ES-I3 (cell line): ENCODE results near the gene TMED4.
A peak's percentile ranks its signal among the peaks of the same experiment; 100 is the strongest.
"Not testable (repeated sequence)": the region's sequence is repeated elsewhere in the genome, so short reads cannot be mapped to it uniquely, and the experiment has no call there.

Source experiments
- H3K36me3 ChIP-seq: 2 replicates; pipeline ENCODE4 v1.6.1; 2013; ENCODE audit warnings: mild to moderate bottlenecking, low read length, control low read depth, moderate library complexity; ENCODE audit not compliant: insufficient read depth
- H3K4me1 ChIP-seq: 2 replicates; pipeline ENCODE4 v1.6.1; 2013; ENCODE audit warnings: mild to moderate bottlenecking, control low read depth, low read length; ENCODE audit not compliant: insufficient read depth
- H3K9ac ChIP-seq: 2 replicates; pipeline ENCODE4 v1.6.1; 2013; ENCODE audit warnings: low read depth, mild to moderate bottlenecking, low read length, moderate library complexity
- H3K9me3 ChIP-seq: 2 replicates; pipeline ENCODE4 v1.6.1; 2013; ENCODE audit warnings: mild to moderate bottlenecking, low read length, moderate library complexity; ENCODE audit not compliant: control insufficient read depth, insufficient read depth

The TMED4 gene

DNA sequence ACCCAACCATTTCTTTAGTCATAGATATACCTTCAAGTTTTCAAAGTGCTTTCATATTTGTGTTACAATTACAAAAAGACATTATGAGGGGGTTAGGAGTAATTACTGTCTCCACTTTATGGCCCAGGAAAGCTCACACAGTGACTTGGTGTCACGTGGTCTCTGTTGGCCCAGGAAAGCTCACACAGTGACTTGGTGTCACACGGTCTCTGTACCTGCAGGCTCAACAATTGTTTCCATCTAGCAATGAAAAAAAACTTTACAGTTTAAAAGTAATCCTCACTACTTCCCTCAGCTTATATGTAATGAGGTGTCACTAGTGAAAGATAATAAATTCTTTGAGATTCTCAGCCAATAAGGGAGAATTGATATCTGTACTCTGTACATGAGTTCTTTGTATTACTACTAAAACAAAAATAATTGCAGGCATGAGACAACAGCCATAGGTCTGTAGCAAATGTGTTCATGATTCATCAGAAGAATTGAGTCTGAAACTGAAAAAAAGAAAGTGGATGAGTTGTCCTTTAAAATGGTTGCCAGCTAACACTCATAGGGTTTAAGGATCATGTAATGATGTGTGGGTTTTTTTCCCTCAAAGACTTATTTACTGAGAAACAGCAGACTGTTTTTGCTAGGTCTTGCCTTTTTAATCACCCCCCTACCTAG is 35.3 kb upstream of the TMED4 start:
- H3K9ac ChIP-seq: no peak overlapping the region
- no peaks in the 10 kb centered on the region for H3K36me3 ChIP-seq
- no peaks in the 10 kb centered on the region for H3K9me3 ChIP-seq
- peaks cover 10% of the 10 kb centered on the region for H3K4me1 ChIP-seq

DNA sequence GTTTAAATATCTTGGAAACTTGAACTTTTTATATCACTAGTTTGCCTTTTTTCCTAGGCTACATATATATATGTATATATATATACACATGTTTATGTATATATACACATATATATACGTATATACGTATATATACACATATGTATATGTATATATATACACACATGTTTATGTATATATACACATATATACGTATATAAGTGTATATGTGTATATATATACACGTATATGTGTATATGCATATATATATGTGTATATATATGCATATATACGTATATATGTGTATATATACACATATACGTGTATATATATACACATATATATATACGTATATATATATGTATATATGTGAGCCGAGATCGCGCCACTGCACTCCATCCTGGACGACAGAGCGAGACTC is 34.5 kb upstream of the TMED4 start:
- Histone ChIP-seq H3K9ac (no peak overlapping the region), H3K36me3 (no peaks in the 10 kb centered on the region), H3K9me3 (no peaks in the 10 kb centered on the region), H3K4me1 (peaks cover 10% of the 10 kb centered on the region)

DNA sequence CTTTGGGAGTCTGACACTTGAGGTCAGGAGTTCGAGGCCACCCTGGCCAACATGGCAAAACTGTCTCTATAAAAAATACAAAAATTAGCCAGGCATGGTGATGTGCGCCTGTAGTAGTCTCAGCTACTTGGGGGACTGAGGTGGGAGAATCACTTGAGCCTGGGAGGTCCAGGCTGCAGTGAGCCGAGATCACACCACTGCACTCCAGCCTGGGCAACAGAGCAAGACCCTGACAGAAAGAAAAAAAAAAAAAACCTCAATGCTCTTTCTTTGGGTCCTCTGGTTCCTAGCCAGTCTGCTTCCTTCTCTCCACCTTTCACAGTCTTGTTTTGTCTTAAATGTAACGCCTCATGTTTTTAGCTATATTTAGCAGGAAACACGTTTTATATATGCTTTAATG is 33.8 kb upstream of the TMED4 start:
- no peaks in the 10 kb centered on the region for H3K9me3 ChIP-seq
- H3K4me1 ChIP-seq: peaks cover 10% of the 10 kb centered on the region
- no peak overlapping the region for H3K9ac ChIP-seq
- no peaks in the 10 kb centered on the region for H3K36me3 ChIP-seq

DNA sequence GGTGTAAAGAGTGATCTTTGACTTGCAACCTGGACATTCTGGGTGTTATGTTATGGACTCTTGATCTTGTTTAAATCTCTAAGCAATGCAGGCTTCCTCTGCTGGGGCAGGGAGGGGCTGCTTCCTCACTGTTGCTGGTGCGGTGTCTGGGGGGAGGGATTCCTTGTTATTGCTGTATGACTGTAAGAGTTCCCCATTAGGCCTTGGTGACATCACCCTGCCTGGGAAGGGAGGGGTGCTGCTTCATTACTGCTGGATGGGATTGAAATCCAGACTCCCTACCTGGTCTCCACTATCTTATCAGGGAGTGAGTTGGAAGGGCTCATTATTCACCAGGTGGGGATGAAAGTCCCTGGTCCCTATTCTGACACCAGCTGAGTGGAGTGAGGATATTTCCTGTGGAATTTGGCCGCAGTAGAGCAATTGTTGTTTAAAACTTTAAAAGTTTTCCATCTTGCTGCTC is 33.1 kb upstream of the TMED4 start:
- Histone ChIP-seq H3K9ac (no peak overlapping the region), H3K36me3 (no peaks in the 10 kb centered on the region), H3K9me3 (no peaks in the 10 kb centered on the region), H3K4me1 (peaks cover 10% of the 10 kb centered on the region)

DNA sequence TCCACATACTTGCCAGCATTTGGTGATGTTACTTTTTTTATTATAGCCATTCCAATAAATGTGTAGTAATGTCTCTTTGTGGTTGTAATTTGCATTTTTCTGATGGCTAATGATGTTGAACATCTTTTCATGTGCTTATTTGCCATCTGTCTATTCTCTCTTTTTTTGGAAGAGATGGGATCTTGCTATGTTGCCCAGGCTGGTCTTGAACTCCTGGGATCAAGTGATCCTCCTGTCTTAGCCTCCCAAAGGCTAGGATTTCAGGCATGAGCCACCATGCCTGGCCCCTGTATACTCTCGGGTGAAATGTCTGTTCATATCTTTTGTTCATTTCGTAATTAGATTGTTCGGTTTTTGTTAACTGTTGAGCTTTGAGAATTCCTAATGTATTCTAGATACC is 27.8 kb upstream of the TMED4 start:
- no peaks in the 10 kb centered on the region for H3K36me3 ChIP-seq

DNA sequence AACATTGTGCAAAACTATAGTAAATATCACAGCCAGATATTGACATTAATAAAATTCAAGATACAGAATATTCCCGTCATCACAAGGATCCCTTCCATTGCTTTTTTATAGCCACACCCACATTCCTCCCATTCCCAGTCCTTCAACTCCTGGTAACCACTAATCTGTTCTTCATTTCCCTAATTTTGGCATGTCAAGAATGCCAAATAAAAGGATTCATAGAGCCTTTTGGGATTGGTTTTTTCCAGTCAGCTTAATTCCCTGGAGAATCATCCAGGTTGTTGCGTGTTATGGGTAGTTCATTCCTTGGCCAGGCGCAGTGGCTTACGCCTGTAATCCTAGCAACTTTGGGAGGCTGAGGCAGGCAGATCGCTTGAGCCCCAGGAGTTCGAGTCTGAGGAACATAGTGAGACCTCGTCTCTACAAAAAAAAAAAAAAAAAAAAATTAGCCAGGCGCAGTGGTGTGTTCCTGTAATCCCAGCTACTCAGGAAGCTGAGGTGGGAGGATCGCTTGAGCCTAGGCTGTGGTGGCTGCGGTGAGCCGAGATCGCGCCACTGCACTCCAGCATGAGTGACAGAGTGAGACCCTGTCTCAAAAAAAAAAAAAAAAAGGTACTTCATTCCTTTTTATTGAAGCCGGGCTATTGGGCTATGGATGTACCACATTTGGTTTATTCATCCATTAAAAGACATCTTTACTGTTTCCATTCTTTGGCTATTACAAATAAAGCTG is 27.1 kb upstream of the TMED4 start:
- Histone ChIP-seq H3K4me1 (peaks cover 4% of the 10 kb centered on the region; the same call in 1 of the 2 replicates), H3K9ac (no peak overlapping the region), H3K36me3 (no peaks in the 10 kb centered on the region), H3K9me3 (no peaks in the 10 kb centered on the region)

More for the DNA sequence above, 27.8 kb upstream of the TMED4 start:
- Histone ChIP-seq H3K9me3 (no peaks in the 10 kb centered on the region), H3K9ac (no peak overlapping the region), H3K4me1 (peaks cover 10% of the 10 kb centered on the region)

DNA sequence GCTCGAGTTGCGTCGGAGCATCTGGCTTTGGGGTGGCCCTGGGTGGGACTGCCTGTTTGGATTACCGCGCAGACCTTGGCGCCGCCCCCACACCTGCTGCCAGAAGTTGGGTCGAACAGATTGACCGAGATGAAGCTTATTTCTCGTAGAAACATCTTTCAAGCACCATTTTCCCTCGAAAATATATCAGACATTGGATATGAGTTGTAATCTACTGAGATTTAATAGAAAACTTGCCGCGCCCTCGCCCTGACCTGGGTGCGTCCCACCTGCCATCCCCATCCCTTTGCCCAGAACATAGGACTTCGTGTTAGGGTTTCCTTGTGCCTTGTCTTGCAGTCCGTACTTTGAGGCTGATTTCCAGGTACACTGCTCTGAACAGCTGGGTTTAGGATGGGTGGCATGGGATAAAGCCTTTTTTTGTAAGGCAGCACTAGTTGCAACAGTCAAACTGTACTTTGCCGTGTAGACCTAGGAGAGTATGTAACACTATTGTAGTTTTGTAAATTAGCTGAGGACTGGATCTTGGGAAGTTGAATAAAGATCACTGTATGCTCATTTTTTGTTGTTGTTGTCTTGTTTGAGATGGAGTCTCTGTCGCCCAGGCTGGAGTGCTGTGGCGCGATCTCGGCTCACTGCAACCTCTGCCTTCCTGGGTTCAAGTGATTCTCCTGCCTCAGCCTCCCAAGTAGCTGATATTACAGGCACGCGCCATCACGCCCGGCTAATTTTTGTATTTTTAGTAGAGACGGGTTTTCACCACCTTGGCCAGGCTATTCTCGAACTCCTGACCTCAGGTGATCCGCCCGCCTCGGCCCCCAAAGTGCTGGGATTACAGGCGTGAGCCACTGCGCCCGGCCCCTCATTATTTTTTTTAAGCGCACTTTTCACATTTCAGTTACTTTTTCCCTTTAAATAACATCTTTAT is 25.4 kb upstream of the TMED4 start:
- Histone ChIP-seq H3K4me1 (peaks cover 4% of the 10 kb centered on the region; the same call in 1 of the 2 replicates), H3K9me3 (no peaks in the 10 kb centered on the region), H3K9ac (peak overlapping the region; percentile 90), H3K36me3 (no peaks in the 10 kb centered on the region)

DNA sequence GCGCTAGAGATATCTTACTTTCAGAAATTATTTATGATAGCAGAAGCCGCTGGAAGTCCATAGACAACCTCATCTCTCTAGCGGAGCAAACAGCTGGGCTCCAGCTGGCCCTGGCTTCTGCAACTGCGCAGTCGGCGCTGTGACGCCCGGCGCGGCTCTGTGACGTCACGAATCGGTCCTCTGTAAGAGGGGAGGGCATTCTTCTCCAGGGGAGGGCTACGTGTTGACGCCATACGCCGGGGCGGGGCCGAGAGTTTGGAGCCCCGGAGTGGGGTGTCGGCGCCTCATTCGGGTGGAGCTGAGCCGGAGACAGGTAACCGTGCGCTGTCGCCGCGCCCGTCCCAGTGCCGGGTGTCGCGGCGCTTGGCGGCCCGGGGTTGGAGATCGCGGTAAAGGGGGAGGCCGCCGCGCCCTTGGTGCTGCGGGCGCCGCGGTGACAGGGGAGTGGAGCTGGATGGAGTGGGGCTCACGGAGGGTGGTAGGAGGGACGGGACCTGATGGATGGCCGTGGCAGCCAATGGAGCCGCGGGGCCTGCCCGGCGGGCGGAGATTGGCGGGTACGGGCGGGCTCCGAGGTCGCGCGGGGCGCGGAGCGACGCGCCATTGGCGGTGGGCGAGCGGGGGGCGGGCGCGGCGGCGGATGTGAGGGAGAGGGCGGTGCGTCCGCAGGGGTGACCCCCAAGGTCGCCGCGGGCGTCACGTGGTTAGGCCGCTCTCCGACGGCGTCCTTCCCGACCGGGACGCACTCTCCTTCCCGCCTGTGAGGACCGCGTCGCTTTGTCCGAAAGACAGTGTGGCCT is 24.5 kb upstream of the TMED4 start, which contains the start of gene OGDH:
TSS of gene OGDH (plus strand) at position 287 of the 800 bp plus-strand sequence. CDS start 17,717 bp downstream, outside the sequence.
- no peaks in the 10 kb centered on the region for H3K9me3 ChIP-seq
- H3K36me3 ChIP-seq: no peaks in the 10 kb centered on the region
- peaks cover 4% of the 10 kb centered on the region; the same call in 1 of the 2 replicates for H3K4me1 ChIP-seq
- peak within 1 kb of the TSS; percentile 90 for H3K9ac ChIP-seq

DNA sequence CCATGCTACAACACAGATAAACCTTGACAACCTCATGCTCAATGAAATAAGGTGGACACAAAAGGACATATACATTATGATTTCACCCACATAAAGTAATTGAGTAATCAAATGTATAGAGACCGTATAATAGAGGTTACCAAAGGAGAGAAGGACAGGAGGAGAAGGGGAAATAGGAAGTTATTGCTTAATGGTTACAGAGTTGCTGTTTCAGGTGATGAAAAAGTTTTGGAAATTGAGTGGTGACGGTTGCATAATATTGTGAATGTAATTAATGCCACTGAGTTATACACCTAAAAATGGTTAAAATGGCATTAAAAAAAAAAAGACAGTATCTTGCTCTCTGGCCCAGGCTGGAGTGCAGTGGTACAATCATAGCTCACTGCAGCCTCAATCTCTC is 22.9 kb upstream of the TMED4 start:
- peaks cover 4% of the 10 kb centered on the region; the same call in 1 of the 2 replicates for H3K4me1 ChIP-seq
- no peak overlapping the region for H3K9ac ChIP-seq
- H3K9me3 ChIP-seq: no peaks in the 10 kb centered on the region
- no peaks in the 10 kb centered on the region for H3K36me3 ChIP-seq

DNA sequence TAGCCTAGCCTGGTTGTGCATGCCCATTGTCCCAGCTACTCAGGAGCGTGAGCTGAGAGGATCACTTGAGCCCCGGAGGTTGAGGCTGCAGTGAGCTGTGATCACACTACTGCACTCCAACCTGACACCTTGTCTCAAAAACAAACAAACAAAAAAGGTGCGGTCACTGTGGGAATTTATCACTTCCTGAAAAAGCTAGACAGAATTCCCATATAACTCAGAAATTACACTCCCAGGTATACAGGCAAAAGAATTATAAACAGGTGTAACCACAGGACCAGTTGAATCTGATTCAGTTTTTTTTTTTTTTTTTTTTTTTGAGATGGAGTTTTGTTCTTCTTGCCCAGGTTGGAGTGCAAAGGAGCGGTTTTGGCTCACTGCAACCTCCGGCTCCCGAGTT is 21.2 kb upstream of the TMED4 start:
- no peak overlapping the region for H3K9ac ChIP-seq
- no peaks in the 10 kb centered on the region for H3K4me1 ChIP-seq
- H3K9me3 ChIP-seq: no peaks in the 10 kb centered on the region
- H3K36me3 ChIP-seq: no peaks in the 10 kb centered on the region

DNA sequence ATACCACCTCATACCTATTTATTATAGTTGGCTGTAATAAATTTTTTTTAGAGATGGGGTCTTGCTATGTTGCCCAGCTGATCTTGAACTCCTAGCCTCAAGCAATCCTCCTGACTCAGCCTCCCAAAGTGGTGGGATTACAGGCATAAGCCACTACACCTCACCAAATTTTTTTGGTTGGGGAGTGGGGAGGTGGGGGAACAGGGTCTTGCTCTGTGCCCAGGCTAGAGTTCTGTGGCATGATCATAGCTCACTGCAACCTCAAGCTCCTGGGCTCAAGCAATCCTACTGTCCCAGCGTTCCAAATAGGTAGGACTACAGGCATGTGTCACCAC is 20.5 kb upstream of the TMED4 start:
- Histone ChIP-seq H3K4me1 (no peaks in the 10 kb centered on the region), H3K36me3 (no peaks in the 10 kb centered on the region), H3K9ac (no peak overlapping the region), H3K9me3 (no peaks in the 10 kb centered on the region)

DNA sequence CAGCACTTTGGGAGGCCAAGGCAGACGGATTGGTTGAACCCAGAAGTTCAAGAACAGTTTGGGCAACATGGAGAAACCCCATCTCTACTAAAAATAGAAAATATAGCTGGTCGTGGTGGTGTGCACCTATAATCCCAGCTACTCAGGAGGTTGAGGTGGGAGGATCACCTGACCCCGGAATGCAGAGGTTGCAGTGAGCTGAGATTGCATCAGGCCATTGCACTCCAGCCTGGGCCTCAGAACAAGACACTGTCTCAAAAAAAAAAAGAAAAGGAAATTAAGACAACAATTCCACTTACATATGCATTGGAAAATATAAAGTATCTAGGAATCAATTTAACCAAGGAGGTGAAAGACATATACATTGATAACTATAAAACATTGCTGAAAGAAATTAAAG is 17.2 kb upstream of the TMED4 start:
- Histone ChIP-seq H3K36me3 (no peaks in the 10 kb centered on the region), H3K9me3 (no peaks in the 10 kb centered on the region), H3K4me1 (no peaks in the 10 kb centered on the region), H3K9ac (no peak overlapping the region)

DNA sequence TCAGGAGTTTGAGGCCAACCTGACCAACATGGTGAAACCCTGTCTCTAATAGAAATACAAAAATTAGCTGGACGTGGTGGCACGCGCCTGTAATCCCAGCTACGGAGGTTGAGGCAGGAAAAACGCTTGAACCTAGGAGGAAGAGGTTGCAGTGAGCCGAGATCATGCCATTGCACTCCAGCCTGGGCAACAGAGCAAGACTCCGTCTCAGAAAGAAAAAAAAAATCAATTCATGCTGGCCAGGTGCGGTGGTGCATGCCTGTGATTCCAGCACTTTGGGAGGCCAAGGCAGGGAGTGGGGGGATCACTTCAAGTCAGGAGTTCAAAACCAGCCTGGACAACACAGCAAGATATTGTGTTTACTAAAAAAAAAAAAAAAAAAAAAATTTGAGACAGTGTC is 15.2 kb upstream of the TMED4 start:
- H3K9ac ChIP-seq, H3K4me1 ChIP-seq, H3K36me3 ChIP-seq, H3K9me3 ChIP-seq: not testable (repeated sequence)
